H1 (cell line): Measurements from ENCODE around the gene P2RX5. TPM values are rescaled to one million over a fixed set of nuclear protein-coding genes. Genes with fewer than 3 reads are reported as not detected.

ENCODE experiments used
- CTCF ChIA-PET: fragments of 300-600 bp; sonication (Branson Sonifier 250); formaldehyde crosslinking; loops from one replicate; lab custom pipeline; 2021; ENCODE audit not compliant: partially characterized antibody; lab: Charles Lee
- POLR2A ChIA-PET: fragments of 300-600 bp; sonication (Branson Sonifier 250); formaldehyde crosslinking; loops from one replicate; lab custom pipeline; 2021; ENCODE audit warnings: inconsistent platforms; ENCODE audit not compliant: partially characterized antibody; lab: Charles Lee
- DNase-seq, 2 experiments: peaks; one replicate each; pipeline versions ENCODE4 v3.0.0 to v3.0.0-alpha.2; 2010 to 2022; ENCODE audit warnings: low spot score in 2 of 2, low read depth in 1 of 2, mixed read lengths in 1 of 2
- FAIRE-seq: peaks from 2 replicates; lab custom pipeline; 2011; peaks lifted over from hg19 to GRCh38; lab: Jason Lieb, UNC
- H2AFZ ChIP-seq: 2 replicates; pipeline ENCODE4 v1.8.1; 2012; ENCODE audit warnings: low read length, inconsistent platforms
- H2AK5ac ChIP-seq: 2 replicates; pipeline ENCODE4 v1.6.1; 2013; ENCODE audit warnings: low read depth, low read length
- H2BK120ac ChIP-seq: replicated peaks from 2 replicates; pipeline ENCODE3; 2013; ENCODE audit warnings: low read depth, low read length, inconsistent platforms
- H2BK12ac ChIP-seq: 2 replicates; pipeline ENCODE4 v1.6.1; 2013; ENCODE audit warnings: low read depth, low read length
- H2BK15ac ChIP-seq: 2 replicates; pipeline ENCODE4 v1.6.1; 2013; ENCODE audit warnings: low read length
- H2BK20ac ChIP-seq: 2 replicates; pipeline ENCODE4 v1.6.1; 2013; ENCODE audit warnings: low read length
- H2BK5ac ChIP-seq: 2 replicates; pipeline ENCODE4 v1.6.1; 2013; ENCODE audit warnings: low read depth, low read length
- H3K14ac ChIP-seq: 2 replicates; pipeline ENCODE4 v1.6.1; 2013; ENCODE audit warnings: inconsistent platforms; ENCODE audit not compliant: insufficient read length
- H3K18ac ChIP-seq: 2 replicates; pipeline ENCODE4 v1.6.1; 2013; ENCODE audit warnings: low read length; ENCODE audit errors: extremely low read depth
- H3K23ac ChIP-seq: 2 replicates; pipeline ENCODE4 v1.6.1; 2013; ENCODE audit warnings: inconsistent platforms; ENCODE audit not compliant: insufficient read length
- H3K23me2 ChIP-seq: 2 replicates; pipeline ENCODE4 v1.6.1; 2013; ENCODE audit warnings: low read depth, low read length
- H3K27ac ChIP-seq: 2 replicates; pipeline ENCODE4 v1.6.1; 2011; ENCODE audit warnings: low read depth, low read length, inconsistent platforms
- H3K27me3 ChIP-seq, 4 experiments: replicated peaks in 1 of 4; 1 replicate in 1 of 4; 2 replicates in 3 of 4; pipeline versions ENCODE4 v1.6.1 to v1.8.1; 2011 to 2013; ENCODE audit warnings: low read length in 3 of 4, mild to moderate bottlenecking in 3 of 4, inconsistent platforms in 2 of 4, mixed read lengths in 2 of 4, moderate library complexity in 1 of 4; ENCODE audit not compliant: control insufficient read depth in 3 of 4, insufficient read depth in 3 of 4; ENCODE audit errors: extremely low read depth in 1 of 4
- H3K36me3 ChIP-seq, 4 experiments: 2 replicates each; pipeline versions ENCODE4 v1.6.1 to v1.8.1; 2011 to 2013; ENCODE audit warnings: mild to moderate bottlenecking in 4 of 4, low read length in 3 of 4, moderate library complexity in 2 of 4, control low read depth in 1 of 4, inconsistent platforms in 1 of 4; ENCODE audit not compliant: insufficient read depth in 4 of 4, control insufficient read depth in 2 of 4
- H3K4ac ChIP-seq: replicated peaks from 2 replicates; pipeline ENCODE3; 2013; ENCODE audit warnings: low read length, low read depth, mixed read lengths, inconsistent platforms; ENCODE audit not compliant: insufficient read length
- H3K4me1 ChIP-seq, 4 experiments: replicated peaks in 1 of 4; 1 replicate in 1 of 4; 2 replicates in 3 of 4; pipeline versions ENCODE4 v1.6.1 to v1.8.1; 2011 to 2013; ENCODE audit warnings: low read length in 3 of 4, inconsistent platforms in 2 of 4, mixed read lengths in 1 of 4; ENCODE audit not compliant: insufficient read depth in 4 of 4, control insufficient read depth in 3 of 4
- H3K4me2 ChIP-seq, 2 experiments: 2 replicates each; pipeline versions ENCODE4 v1.6.1 to v1.8.1; 2011 to 2013; ENCODE audit warnings: low read depth in 2 of 2, low read length in 2 of 2, control low read depth in 1 of 2, inconsistent platforms in 1 of 2, mild to moderate bottlenecking in 1 of 2; ENCODE audit not compliant: insufficient read depth in 1 of 2
- H3K4me3 ChIP-seq, 4 experiments: fragments of 200-600, 300-600 bp in 1 of 4; sonication (generic), shearing (Covaris generic), sonication (Bioruptor Twin) in 1 of 4; 2 replicates each; pipeline versions ENCODE4 v1.5.1 to v1.8.1; 2011 to 2016; ENCODE audit warnings: low read length in 4 of 4, low read depth in 3 of 4, control low read depth in 2 of 4, inconsistent platforms in 2 of 4, mild to moderate bottlenecking in 2 of 4, mixed read lengths in 1 of 4, moderate library complexity in 1 of 4; ENCODE audit not compliant: insufficient read depth in 2 of 4; ENCODE audit errors: extremely low read depth in 1 of 4
- H3K56ac ChIP-seq: replicated peaks from 2 replicates; pipeline ENCODE3; 2013; ENCODE audit warnings: low read depth, mild to moderate bottlenecking, mixed read lengths, low read length, inconsistent platforms; ENCODE audit not compliant: insufficient read length
- H3K79me1 ChIP-seq: 2 replicates; pipeline ENCODE4 v1.6.1; 2013; ENCODE audit warnings: low read depth, low read length, control low read depth
- H3K79me2 ChIP-seq, 2 experiments: 2 replicates each; pipeline versions ENCODE4 v1.6.1 to v1.8.1; 2012 to 2013; ENCODE audit warnings: low read length in 2 of 2, mild to moderate bottlenecking in 2 of 2, inconsistent platforms in 1 of 2; ENCODE audit not compliant: insufficient read depth in 2 of 2, control insufficient read depth in 1 of 2
- H3K9ac ChIP-seq, 4 experiments: replicated peaks in 1 of 4; 1 replicate in 1 of 4; 2 replicates in 3 of 4; pipeline versions ENCODE4 v1.6.1 to v1.8.1; 2011 to 2013; ENCODE audit warnings: low read depth in 3 of 4, low read length in 3 of 4, control low read depth in 2 of 4, mild to moderate bottlenecking in 2 of 4, moderate library complexity in 2 of 4, inconsistent platforms in 1 of 4; ENCODE audit errors: extremely low read depth in 1 of 4
- H3K9me3 ChIP-seq, 2 experiments: 2 replicates each; pipeline versions ENCODE4 v1.6.1 to v1.8.1; 2012 to 2013; ENCODE audit warnings: mild to moderate bottlenecking in 2 of 2, moderate library complexity in 2 of 2, control low read depth in 1 of 2, inconsistent platforms in 1 of 2, low read depth in 1 of 2, low read length in 1 of 2, mixed read lengths in 1 of 2; ENCODE audit not compliant: insufficient read depth in 2 of 2
- H4K20me1 ChIP-seq, 2 experiments: replicated peaks in 1 of 2; 2 replicates each; pipeline versions ENCODE3 to v1.8.1; 2011 to 2013; ENCODE audit warnings: inconsistent platforms in 2 of 2, low read length in 2 of 2, mild to moderate bottlenecking in 1 of 2; ENCODE audit not compliant: insufficient read depth in 2 of 2, control insufficient read depth in 1 of 2
- H4K5ac ChIP-seq: 2 replicates; pipeline ENCODE4 v1.6.1; 2013; ENCODE audit warnings: low read length, low read depth, mixed read lengths, inconsistent platforms; ENCODE audit not compliant: insufficient read length
- H4K8ac ChIP-seq: 2 replicates; pipeline ENCODE4 v1.8.0; 2013; ENCODE audit warnings: mild to moderate bottlenecking, moderate library complexity, low read length, inconsistent platforms; ENCODE audit not compliant: insufficient read depth; ENCODE audit errors: extremely low read depth
- H4K91ac ChIP-seq: replicated peaks from 2 replicates; pipeline ENCODE3; 2013; ENCODE audit warnings: low read length, mixed read lengths, inconsistent platforms; ENCODE audit not compliant: insufficient read length
- BCL11A ChIP-seq, 2 experiments: IDR thresholded peaks; one replicate each; pipeline ENCODE4 v1.6.1; 2011; ENCODE audit warnings: low read depth in 2 of 2, low read length in 2 of 2, mild to moderate bottlenecking in 2 of 2
- CTCF ChIP-seq, 3 experiments: IDR thresholded peaks; 1 replicate in 2 of 3; 2 replicates in 1 of 3; pipeline versions ENCODE4 v1.5.1 to v1.6.1; 2011; ENCODE audit warnings: low read length in 3 of 3, mild to moderate bottlenecking in 3 of 3, inconsistent platforms in 2 of 3, low read depth in 1 of 3, moderate library complexity in 1 of 3; ENCODE audit not compliant: insufficient read depth in 1 of 3; ENCODE audit errors: control extremely low read depth in 1 of 3
- E2F6 ChIP-seq: IDR thresholded peaks from 2 replicates; pipeline ENCODE4 v1.6.1; 2012; ENCODE audit warnings: inconsistent platforms
- EGR1 ChIP-seq: IDR thresholded peaks from 2 replicates; pipeline ENCODE4 v1.6.1; 2011; ENCODE audit warnings: low read depth, low read length, borderline replicate concordance
- GABPA ChIP-seq: IDR thresholded peaks from 2 replicates; pipeline ENCODE4 v1.6.1; 2011; ENCODE audit warnings: mild to moderate bottlenecking, low read length, moderate library complexity, borderline replicate concordance; ENCODE audit not compliant: insufficient read depth
- JUN ChIP-seq: IDR thresholded peaks from 2 replicates; pipeline ENCODE4 v1.6.1; 2011; ENCODE audit warnings: low read depth, mild to moderate bottlenecking, improper control_type of control experiment, low read length
- SIRT6 ChIP-seq: IDR thresholded peaks from one replicate; pipeline ENCODE4 v1.7.1; 2012; ENCODE audit warnings: low read length, inconsistent platforms
- SRF ChIP-seq: IDR thresholded peaks from 2 replicates; pipeline ENCODE4 v1.6.1; 2011; ENCODE audit warnings: mild to moderate bottlenecking, low read depth, low read length, moderate library complexity
- WGBS, 2 experiments: shearing (Covaris generic) in 1 of 2; methylation state at CpG; one replicate each; pipeline versions ENCODE4 v1.1.6 to v1.1.7; 2013 to 2015; ENCODE audit warnings: low lambda C conversion rate in 2 of 2, mixed read lengths in 2 of 2, inconsistent platforms in 1 of 2, low coverage in 1 of 2, missing lambda C conversion rate in 1 of 2; ENCODE audit not compliant: insufficient replicate concordance in 2 of 2, insufficient coverage in 1 of 2, insufficient read length in 1 of 2; ENCODE audit errors: extremely low coverage in 1 of 2, missing lambda C conversion rate in 1 of 2; 5-methylcytosine and 5-hydroxymethylcytosine counted together
- polyA plus RNA-seq, 7 experiments: library from polyadenylated mRNA; depleted of rRNA in 3 of 7; stranded (reverse) in 5 of 7; unstranded in 2 of 7; fragments of >200 nt in 5 of 7; fragments of 200-250 nt in 2 of 7; gene quantifications; 1 replicate in 5 of 7; 2 replicates in 1 of 7; 4 replicates in 1 of 7; pipeline versions ENCODE4 v1.2.1 to v1.2.3, GENCODE V29; 2011 to 2013; ENCODE audit warnings: missing spikeins in 2 of 7, mixed read lengths in 2 of 7
- total RNA-seq: library from RNA; stranded (reverse); fragmentation: NEBNext Ultra II Directional; extraction: Animal tissue kit (Norgen Biotek cat#: 25700); gene quantifications from 2 replicates; pipeline ENCODE4 v1.2.1, GENCODE V29; 2021

P2RX5 gene
- total and polyA plus RNA-seq, 2 of the 8 experiments (the other 6 are each of a cell fraction or from before 2014, with no cell fraction given): 12.0 to 15.6 TPM

- POLR2A ChIA-PET: no interaction called here
- no peaks in the 10 kb centered on the region; a peak in 1 of 8 replicates for H3K36me3 ChIP-seq
- CTCF ChIA-PET: interaction anchor here (0.6 to 1.2 kb wide), 3 partner anchors 15 to 171 kb away, joined by 3 read pairs; no protein-coding TSS in a partner anchor
- TF ChIP-seq EGR1 (no peak), CTCF (IDR thresholded peaks at IDR 0.05; ENCODE audit: control extremely low read depth in 1 of 3, insufficient read depth in 1 of 3, low read depth in 1 of 3, low read length in 3 of 3) (no peak), JUN (no peak), E2F6 (no peak), GABPA (no peak), SIRT6 (no peak), SRF (no peak), BCL11A (IDR thresholded peaks at IDR 0.05; ENCODE audit: low read depth in 2 of 2, low read length in 2 of 2) (no peak)
Measured at GRCh38 chr17:3704931-3705717, 9.2 kb upstream of the P2RX5 start.

More at GRCh38 chr17:3704931-3705717, 9.2 kb upstream of the P2RX5 start:
- no peaks in the 10 kb centered on the region for H3K27me3 ChIP-seq
- H2BK15ac ChIP-seq: no peak overlapping the region
- FAIRE-seq (no peak), DNase-seq (no peak)
- no peak overlapping the region for H3K4me2 ChIP-seq
- H3K18ac ChIP-seq: no peak overlapping the region
- H3K4me3 ChIP-seq: no peak overlapping the region
- H2BK12ac ChIP-seq: no peak overlapping the region
- no peaks in the 10 kb centered on the region for H3K23me2 ChIP-seq
- H3K4ac ChIP-seq: no peak overlapping the region
- H4K20me1 ChIP-seq: no peaks in the 10 kb centered on the region
- no peak overlapping the region for H3K9ac ChIP-seq
- H2BK20ac ChIP-seq: no peak overlapping the region
- H3K79me2 ChIP-seq: no peaks in the 10 kb centered on the region
- WGBS, 2 experiments: 85% methylated on average over 20 of the region's 20 CpGs; no CpG with 5 or more reads in 1 of the 2 experiments
- H2AK5ac ChIP-seq: no peak overlapping the region
- no peak overlapping the region for H4K5ac ChIP-seq
- H3K56ac ChIP-seq: no peak overlapping the region
- no peak overlapping the region for H2BK5ac ChIP-seq
- no peaks in the 10 kb centered on the region for H3K4me1 ChIP-seq
- H2BK120ac ChIP-seq: no peak overlapping the region
- H3K14ac ChIP-seq: no peak overlapping the region
- H3K9me3 ChIP-seq: peaks cover 0 to 4% of the 10 kb centered on the region in 2 experiments; a peak in 1 of 4 replicates
- H4K91ac ChIP-seq: no peak overlapping the region
- no peaks in the 10 kb centered on the region for H3K79me1 ChIP-seq
- H2AFZ ChIP-seq: no peak overlapping the region
- H4K8ac ChIP-seq: no peak overlapping the region
- no peak overlapping the region for H3K27ac ChIP-seq
- no peak overlapping the region for H3K23ac ChIP-seq
